Activated T-cell treated with anti-CD3 and anti-CD28 coated beads for 24 hours (primary cell): ENCODE measurements around the gene TMEM260.
"Not testable (repeated sequence)": the region's sequence is repeated elsewhere in the genome, so short reads cannot be mapped to it uniquely, and the experiment has no call there.

Experiments used
- DNase-seq: peaks from one replicate; pipeline ENCODE4 v3.0.0-alpha.2; 2020; ENCODE audit warnings: low read depth

TMEM260 gene

DNA sequence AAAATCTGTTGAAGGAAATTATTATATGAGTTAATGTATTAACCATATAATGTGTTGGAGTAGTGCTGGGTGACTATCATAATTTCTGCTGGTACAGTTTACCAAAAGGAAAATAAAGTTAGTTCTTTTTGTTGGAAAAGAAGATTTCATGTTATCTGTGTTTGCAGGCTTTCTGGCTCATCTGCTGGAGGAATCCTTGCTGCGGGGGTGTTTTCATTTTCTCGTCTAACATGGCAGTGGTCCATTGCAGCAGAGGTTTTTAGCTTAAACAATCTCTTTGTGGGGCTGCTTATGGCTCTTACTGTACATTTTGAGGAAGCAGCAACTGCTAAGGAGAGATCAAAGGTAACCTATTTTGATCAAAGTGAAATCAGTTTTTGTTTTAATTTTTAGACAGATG, 24.1 kb downstream of the TMEM260 start:
- no peak for DNase-seq

DNA sequence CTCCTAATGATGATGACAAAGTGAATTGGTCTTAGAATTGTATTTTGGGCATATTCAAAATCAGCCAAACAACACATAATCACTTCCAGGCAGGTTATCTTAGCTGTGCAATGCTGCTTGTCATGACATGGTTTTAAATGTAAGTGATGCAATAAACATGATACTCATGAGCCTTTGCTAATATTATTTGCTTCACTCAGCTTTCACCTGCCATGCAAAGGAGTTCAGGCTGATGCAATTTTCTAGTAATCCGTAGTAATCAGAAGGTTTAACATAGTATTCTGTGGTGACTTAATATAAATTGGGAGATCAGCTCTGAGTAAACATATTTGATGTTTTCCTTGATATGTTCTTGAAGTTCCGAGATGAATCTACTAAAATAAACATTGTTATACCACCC, 29.1 kb downstream of the TMEM260 start:
- no peak for DNase-seq

DNA sequence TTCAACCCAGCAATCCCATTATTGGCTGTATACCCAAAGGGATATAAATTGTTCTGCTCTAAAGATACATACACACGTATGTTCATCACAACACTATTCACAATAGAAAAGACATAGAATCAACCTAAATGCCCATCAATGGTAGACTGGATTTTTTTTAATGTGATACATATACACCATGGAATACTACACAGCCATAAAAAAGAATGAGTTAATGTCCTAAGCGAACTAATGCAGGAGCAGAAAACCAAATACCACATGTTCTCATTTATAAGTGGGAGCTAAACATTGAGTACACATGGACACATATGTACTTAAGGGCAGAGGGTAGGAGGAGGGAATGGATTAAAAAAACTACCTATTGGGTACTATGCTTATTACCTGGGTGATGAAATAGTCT, 32.1 kb downstream of the TMEM260 start:
- DNase-seq, result not testable (repeated sequence)

DNA sequence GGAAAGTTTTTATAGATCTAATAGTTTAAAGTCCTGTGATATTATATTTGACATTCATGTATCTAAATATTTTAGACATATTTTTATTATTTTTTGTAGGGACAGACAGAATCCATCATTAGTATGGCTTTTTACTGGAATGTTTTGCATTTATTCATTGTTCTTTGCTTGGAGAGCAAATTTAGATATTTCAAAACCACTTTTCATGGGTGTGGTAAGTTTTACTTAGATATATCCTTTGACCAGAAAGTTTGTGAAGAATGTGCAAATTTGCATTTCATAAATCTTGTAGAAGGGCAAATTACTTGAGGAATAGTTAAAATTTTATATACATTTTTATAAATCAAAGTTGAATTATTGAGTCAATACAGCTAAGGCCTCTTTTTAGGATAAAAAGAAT, 37.5 kb downstream of the TMEM260 start:
- DNase-seq, result no peak

DNA sequence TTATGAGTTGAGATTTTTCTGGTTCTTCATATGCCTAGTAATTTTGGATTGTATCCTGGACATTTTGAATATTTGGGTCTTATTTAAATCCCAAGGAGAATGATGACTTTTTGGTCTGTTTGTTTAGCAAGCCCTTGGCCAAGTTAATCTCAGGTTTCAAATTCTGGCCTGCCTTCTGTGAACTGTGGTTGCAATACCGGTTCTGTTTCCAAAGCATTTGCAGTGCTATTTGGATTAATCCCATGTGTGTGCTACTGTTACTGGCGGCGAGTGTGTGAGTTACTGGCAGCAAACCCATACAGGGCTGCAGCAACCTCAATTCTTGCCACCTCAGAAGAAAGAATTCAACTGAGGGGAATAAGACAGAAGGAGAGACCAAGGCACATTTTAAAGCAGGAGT, 51.1 kb downstream of the TMEM260 start:
- DNase-seq, result no peak

DNA sequence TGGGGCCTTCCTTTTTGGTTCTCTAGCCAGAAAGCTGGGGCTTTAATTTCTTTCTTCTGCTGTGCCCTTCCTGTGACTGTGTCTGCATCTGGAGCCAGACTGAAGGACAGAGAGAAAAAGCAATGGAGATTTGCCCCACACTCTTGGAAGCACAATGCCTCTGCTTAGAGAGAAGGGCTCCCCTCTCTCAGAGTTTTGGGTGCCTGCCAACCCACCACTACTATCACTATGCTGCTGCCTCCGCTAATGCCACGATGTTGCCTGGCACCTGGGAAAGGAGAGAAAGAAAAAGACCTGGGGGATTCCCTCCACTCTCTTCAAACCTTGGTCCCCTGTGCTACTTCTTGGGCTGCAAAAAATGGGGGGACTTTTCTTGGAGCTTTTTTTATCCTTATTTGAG, 52.6 kb downstream of the TMEM260 start:
- no peak for DNase-seq

DNA sequence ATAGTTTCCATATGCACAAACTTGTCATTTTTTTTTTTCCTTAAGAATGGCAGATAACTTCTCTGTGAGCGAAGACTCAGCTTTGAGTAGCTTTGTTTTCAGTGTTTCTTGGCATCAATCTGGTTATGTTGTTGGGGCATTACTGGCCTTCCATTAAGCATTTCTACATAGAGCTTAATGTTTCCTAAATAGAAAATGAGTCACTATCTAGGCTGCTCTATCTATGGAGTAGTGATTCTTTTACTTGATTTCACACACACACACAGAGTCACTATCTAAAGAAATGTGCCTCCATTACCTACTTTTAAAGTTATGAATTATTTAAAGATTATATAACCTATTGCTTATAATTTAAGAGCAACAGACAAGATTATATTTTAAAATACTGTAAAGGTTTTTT, 53.9 kb downstream of the TMEM260 start:
- DNase-seq, result no peak

DNA sequence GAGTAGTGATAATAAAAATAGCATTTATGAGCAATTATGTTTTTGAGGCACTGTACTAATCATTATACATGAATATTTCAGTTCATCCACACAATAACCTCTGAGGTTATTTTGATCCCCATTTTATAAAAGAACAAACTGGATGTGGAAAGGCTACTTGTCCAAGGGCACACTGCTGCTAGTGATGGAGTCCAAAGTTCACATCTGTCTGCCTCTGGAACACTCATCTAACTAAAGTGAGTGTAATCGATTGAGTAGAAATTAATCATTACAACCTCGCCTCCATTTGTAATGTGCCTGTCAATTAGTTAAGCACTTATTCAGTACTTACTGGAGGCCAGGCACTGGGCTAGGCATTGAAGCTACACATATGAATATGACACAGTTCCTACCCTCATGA, 55.4 kb downstream of the TMEM260 start:
- no peak for DNase-seq

DNA sequence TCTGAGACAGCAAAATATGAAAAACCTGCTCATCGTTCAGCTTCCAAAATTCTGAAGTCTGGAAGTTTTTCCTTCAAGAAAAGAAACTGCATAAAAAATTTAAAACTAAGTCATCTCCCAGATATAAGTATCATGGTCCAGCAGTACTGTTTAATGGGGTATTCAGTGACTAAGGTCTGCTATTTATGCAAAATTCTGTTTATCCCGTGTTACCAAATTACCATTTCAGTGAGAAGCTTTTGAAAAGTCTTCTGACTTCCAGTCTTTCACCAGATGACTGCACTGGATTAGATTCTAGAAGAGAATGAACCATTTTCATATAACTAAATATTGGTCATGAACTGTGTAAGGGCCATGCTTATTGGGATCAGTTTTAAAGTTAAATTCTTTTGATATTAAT, 67.9 kb downstream of the TMEM260 start:
- no peak for DNase-seq

DNA sequence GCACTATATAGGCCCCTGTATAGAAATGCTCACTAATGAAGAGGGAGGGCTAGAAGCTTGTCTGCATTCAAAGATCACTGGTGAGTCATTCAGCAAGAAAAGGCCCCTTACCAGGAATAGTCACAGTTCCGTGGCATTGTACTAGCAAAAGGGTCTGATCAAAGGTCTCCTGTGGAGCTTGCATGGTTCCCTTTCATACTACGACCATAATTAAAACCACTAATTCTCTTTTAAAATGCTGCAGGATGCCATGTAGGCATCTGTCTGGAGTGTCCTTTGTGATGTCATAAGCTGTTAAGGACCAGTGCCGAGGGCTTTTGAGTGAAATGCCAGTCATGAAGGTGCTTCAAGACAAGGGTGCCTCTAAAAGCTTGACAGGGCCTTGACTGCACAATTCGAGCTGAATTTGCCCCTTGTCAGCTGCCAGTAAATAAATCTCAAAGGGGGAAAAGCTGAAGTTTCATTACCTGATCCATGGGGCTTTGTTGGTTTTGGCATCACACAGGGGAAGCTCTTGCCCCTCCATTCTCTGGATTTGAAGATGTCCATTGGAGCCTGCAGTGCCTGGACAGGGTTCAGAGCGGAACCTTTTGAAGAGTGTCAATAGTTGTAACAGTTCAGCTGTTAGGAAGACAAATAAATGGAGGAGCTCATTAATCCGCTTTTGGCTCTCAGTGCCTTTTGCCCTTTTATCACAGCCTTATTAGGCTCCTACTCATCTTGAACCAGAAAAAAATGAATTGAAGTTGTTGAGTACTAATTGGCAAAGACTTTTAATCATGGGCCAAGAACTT, 69.1 kb downstream of the TMEM260 start:
- no peak for DNase-seq

DNA sequence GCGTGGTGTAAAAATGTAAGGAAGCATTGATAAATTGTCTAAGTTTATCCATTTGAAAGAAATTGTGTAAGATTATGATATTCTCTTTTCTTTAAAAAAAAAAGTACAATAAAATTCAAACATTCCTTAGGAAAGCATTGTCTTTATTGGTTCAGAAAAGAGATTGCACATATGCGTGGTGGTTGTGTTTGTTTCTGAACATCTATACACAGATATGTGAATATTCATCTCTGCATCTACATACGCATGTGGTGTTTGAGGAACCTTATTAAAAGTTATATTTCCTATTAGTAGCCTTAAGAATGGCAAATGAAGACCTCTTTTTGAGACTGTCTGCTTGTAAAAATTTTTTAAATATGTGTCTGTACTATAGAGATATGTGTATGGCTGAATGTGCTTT, 69.8 kb downstream of the TMEM260 start:
- no peak for DNase-seq

DNA sequence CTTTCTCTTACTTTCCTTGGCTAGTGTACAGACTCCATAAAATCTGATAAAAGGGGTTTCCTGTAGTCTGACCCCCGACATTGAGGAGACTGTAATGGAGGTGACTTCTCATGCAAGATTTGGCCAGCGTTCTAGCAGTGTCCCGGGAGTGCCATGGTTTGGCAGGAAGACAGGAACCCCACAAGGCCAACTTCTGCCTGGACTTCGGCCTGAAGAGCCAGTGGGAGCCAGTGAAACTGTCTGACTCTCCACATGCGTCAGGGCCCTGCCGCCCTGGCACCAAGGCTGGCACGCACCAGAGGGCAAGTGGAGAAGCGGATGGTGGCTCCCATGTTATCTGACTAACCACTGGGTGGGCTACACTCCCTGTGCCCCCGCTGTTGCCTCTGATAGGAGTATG, 70.5 kb downstream of the TMEM260 start:
- DNase-seq, result no peak

DNA sequence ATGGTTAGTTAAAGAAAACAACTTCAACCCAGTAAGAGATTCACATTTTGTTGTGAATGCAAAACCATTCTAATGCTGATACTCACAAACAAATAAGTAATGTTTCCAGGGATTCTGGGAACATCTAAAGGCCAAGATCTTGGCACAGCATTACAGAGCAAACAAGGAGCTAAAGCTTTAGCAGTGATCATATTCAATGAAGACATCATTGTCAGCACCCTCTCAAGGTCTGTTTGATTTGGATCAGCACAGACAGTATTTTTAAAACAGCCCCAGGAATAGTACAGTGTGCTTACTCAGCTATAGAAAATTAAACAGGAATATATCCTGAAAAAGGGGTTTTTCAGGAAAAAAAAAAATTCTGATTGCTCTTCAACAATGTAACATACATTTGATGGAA, 71.4 kb downstream of the TMEM260 start:
- no peak for DNase-seq

DNA sequence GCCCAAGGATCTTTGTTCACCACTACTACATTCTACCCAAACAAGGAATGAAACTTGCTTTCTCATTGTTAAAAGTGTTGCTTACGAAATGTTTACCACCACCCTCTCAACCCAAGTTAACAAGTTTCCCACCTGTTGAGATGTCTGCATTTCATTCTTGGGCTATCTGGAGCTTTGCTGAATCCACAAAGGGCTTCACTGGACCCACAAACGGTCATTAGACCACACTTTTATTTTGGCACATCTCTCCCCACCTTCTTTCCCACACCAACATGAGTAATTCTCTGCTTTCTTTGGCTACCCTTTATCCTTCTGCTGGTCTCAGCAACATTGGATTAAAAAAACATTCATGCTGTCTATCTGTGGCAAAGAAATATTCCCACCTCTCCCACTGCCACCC, 78.0 kb downstream of the TMEM260 start:
- no peak for DNase-seq

DNA sequence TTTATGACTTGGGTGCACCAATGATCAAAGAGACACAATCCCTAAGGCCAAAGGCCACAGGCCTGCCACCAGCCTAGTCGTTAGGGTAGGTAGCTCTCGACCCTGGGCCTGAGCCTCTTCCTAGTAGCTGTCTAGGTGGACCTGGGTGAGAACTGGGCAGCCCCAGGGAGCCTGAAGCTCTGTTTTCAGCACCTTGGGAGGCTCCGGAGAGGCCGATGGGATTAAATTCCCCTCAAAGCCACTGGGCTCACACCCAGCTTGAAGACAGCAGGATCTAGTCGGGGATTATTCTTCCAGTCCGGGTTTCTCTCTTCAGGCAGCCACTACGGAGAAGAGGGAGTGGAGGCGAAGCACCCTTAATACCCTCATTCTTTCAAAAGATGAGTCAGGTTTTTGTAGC, 79.8 kb downstream of the TMEM260 start:
- no peak for DNase-seq

DNA sequence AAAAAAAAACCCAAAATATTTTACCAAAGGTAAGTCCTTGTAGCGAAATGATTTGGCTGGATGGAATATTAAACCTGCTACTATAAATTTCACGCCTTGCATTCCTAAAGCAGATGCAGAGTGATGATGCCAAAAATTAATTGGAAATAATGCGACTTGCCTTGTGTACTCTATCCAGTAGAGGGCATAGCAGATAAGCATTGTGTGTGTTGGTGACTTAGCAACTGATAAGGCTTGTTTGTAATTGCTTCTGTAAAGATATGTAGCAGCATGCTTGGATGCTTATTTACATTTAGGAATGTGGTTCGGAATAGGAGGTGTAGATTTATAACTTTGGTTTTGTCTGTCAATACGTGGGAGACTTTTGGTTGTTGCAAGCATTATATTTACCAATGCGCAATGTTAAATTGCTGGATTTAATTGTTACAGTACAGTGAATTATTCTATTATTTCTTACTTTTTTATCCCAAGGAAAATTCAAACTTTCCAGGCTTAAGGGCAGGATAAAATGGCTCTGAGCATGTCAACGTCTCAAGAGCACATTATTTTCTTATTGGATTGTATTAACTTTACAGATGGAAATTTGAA, 80.5 kb downstream of the TMEM260 start:
- no peak for DNase-seq

DNA sequence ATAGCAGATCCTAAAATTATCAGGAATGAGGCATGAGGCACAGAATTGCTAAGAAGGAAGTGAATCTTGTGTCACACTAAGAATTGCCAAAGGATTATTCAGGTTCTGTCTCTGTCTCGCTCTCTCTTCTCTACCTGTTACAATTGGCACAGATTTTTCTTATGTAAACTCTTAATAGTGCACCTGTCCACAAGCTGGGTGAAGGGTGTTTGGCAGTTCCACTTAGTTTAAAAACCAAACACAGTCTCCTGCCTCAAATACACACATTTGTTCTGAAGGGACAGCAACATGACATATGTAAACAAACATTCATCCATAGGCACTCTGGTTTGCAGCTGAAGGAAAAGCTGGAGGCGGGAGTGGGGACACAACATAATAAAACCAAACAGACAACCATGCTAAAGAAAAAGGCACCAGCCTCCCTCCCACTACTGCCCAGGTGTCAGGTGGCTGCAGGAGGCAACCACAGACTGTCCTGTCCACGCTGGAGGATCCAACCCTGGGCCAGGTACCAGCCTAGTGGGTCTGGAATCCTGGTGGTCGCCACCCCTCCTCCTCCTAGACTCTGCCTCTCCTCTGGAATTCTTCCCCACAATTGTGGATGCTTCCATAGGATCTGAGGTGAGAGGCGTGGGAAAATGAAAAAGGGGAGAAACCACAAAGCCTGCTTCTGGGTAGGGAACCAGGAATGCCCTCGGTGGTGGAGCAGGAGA, 81.2 kb downstream of the TMEM260 start:
- DNase-seq, result no peak

DNA sequence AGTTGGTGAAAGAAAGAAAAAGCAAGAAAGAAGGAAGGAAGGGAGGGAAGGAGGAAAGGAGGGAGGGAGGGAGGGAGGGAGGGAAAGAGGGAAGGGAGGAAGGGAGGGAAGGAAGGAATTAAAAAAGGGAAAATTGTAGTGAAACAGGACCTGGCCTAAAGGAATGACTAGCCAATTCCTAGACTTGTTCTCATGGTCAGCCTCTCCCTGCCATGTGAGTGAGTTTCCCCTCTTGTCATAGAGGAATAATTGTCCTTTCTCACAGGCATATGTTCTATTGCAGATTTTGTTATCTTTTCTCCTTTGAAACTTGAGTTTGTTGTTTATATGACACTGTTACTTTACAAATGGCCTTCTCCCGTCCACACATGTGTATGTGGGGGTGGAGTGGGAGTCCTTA, 81.9 kb downstream of the TMEM260 start:
- no peak for DNase-seq

DNA sequence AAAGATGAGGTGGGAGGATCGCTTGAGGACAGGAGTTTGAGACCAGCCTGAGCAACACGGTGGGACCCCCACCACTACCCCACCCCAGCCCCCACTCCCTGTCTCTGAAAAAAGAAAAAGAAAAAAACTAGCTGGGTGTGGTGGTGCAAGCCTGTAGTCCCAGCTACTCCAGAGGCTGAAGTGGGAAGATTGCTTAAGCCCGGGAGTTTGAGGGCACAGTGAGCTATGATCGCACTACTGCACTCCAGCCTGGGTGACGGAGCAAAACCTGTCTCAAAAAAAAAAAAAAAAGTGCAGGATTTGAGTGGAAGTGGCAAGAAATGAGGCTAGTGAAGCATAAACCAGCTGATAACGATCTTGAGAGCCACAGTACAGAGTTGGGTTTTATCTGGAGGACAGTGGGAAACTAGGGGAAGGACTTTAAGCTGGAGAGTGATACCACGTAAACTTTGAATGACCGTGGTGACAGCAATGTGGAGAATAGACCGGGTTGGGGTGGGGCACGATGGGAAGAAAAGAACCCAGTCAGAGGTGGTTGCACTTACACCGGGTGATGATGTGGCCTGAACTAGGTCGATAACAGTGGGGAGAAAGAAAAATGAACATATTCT, 85.3 kb downstream of the TMEM260 start:
- DNase-seq, result no peak

DNA sequence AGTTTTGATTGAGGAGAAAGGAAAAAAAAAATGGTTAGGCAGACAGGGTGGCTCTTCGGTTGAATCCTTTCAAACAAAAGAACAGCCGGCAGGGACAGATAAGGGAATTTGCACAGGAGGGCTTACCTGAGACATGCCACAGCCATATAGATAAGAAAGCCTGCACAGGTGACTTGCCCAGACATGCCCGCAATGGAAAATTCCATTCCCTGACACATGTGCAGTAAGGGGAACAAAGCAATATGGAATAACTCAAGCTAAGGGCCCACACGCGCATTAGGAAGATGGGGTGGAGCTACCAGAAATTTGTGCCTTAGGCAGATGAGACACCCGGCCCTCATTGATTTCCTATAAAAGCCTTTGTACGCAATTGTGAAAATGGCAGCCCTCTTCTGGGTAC, 86.7 kb downstream of the TMEM260 start:
- no peak for DNase-seq

DNA sequence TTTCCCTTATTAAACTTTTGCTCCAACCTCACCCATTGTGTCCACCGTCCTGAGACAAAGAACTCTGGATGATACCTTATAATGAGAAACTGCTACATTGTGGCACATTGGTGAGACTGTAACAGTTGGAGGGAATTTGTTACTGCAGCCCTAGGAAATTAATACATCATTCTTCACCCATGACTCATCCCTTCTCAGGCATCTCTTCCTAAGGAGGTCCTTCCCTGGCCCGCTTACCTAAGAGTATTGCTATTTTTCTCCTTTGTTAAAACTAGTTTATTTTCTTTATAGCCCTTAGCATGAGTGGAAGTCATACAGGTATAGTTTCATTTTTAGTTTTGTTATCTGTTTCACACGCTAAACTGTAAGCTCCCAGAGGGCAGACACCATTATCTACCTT, 87.1 kb downstream of the TMEM260 start:
- no peak for DNase-seq

DNA sequence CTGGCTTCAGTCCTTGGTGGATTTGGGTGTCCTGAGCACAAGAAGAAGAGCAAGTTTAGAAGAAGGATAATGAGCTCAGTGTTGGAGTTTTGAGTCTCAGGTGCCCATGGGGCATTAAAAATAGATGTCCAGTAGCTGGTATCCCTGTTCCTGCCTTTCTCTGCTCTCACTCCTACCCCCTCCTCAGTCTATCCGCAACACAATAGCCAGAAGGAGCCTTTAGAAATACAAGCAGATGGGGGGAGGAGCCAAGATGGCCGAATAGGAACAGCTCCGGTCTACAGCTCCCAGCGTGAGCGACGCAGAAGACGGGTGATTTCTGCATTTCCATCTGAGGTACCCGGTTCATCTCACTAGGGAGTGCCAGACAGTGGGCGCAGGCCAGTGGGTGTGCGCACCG, 87.7 kb downstream of the TMEM260 start:
- not testable (repeated sequence) for DNase-seq

DNA sequence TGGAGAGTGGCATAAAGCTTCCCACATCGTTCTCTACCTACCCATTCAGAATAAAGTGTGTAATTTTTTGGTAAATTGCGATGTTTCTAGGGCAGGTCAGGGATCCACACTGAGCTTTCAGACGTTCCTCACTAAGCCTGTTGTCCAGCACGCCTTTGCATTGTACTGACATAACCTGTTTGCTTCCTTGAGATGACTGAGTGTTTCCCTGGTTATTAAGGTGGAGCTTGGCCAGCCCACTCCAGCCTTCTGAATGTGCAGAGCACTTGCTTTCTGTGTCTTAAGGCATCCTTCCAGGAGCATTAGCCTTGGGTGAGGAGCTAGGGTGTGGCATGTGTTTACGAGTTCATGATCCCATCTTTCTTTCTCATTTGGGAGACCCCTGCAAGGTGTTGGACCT, 96.4 kb downstream of the TMEM260 start:
- DNase-seq, result no peak
